K562 (cell line): ENCODE measurements around the gene CTCFL. TPM values are rescaled to one million over a fixed set of nuclear protein-coding genes. Genes with fewer than 3 reads are reported as not detected.
A peak's percentile ranks its signal among the peaks of the same experiment; 100 is the strongest.

Source experiments
- ATAC-seq: fragments of 200-7000 bp; cut with Tn5 transposase; 3 replicates; pipeline ENCODE4 v1.9.1; 2020; ENCODE audit warnings: moderate library complexity
- BruUV-seq: library from RNA; stranded (reverse); fragments of 400-500 nt; replicated peaks from 2 replicates; lab custom pipeline; 2021; lab: Mats Ljungman, UMichigan
- CTCF ChIA-PET: fragments of 300-600 bp; formaldehyde crosslinking; extraction: SDS; loops from one replicate; lab custom pipeline; 2021; ENCODE audit warnings: low intra/inter-chr PET ratio; lab: Yijun Ruan, JAX
- POLR2A ChIA-PET: fragments of 300-600, 350-650 bp; sonication (Branson Sonifier 250); formaldehyde crosslinking; extraction: SDS; loops from one replicate; lab custom pipeline; 2021; ENCODE audit warnings: antibody characterized with exemption, inconsistent platforms; lab: Yijun Ruan, JAX
- DNase-seq, 4 experiments: peaks; one replicate each; pipeline versions ENCODE4 v3.0.0 to v3.0.0-alpha.2; 2011 to 2018; ENCODE audit warnings: low spot score in 3 of 4, mixed read lengths in 3 of 4; ENCODE audit errors: extremely low read depth in 1 of 4
- FAIRE-seq: peaks from 2 replicates; lab custom pipeline; 2011; peaks lifted over from hg19 to GRCh38; lab: Jason Lieb, UNC
- H2AFZ ChIP-seq: 2 replicates; pipeline ENCODE4 v1.6.0; 2011; ENCODE audit warnings: low read depth, low read length, control low read depth, inconsistent platforms
- H3K27ac ChIP-seq: fragments of 200-600 bp; 3 replicates; pipeline ENCODE4 v1.8.0; 2011; ENCODE audit warnings: low read depth, mild to moderate bottlenecking, control low read depth, inconsistent platforms, low read length, moderate library complexity, mixed read lengths; ENCODE audit errors: extremely low read depth
- H3K27me3 ChIP-seq, 2 experiments: fragments of 300-600 bp in 1 of 2; 2 replicates in 1 of 2; 3 replicates in 1 of 2; pipeline versions ENCODE4 v1.6.0 to v1.8.0; 2011; ENCODE audit warnings: inconsistent platforms in 2 of 2, low read length in 2 of 2, mild to moderate bottlenecking in 1 of 2, mixed read lengths in 1 of 2, moderate library complexity in 1 of 2; ENCODE audit not compliant: control insufficient read depth in 2 of 2, insufficient read depth in 2 of 2
- H3K36me3 ChIP-seq: fragments of 300-600 bp; 3 replicates; pipeline ENCODE4 v1.8.0; 2011; ENCODE audit warnings: mild to moderate bottlenecking, low read length, inconsistent platforms; ENCODE audit not compliant: control insufficient read depth, insufficient read depth
- H3K4me1 ChIP-seq, 2 experiments: fragments of 200-600 bp in 1 of 2; replicated peaks in 1 of 2; 2 replicates in 1 of 2; 3 replicates in 1 of 2; pipeline versions ENCODE4 v1.5.1 to v1.8.0; 2011; ENCODE audit warnings: inconsistent platforms in 2 of 2, low read length in 2 of 2, mild to moderate bottlenecking in 1 of 2, mixed read lengths in 1 of 2, moderate library complexity in 1 of 2; ENCODE audit not compliant: control insufficient read depth in 2 of 2, insufficient read depth in 2 of 2
- H3K4me2 ChIP-seq: 2 replicates; pipeline ENCODE4 v1.6.1; 2011; ENCODE audit warnings: low read length, control low read depth, inconsistent platforms, mixed read lengths; ENCODE audit not compliant: insufficient read depth
- H3K4me3 ChIP-seq: fragments of 200-600 bp; sonication (generic), shearing (Covaris generic); 2 replicates; pipeline ENCODE4 v1.5.1; 2016; ENCODE audit warnings: control low read depth, inconsistent platforms
- H3K79me2 ChIP-seq: fragments of 200-600 bp; 3 replicates; pipeline ENCODE4 v1.8.0; 2011; ENCODE audit warnings: low read length, inconsistent platforms; ENCODE audit not compliant: control insufficient read depth, insufficient read depth
- H3K9ac ChIP-seq, 2 experiments: 2 replicates each; pipeline versions ENCODE4 v1.6.0 to v1.6.1; 2011; ENCODE audit warnings: low read depth in 2 of 2, low read length in 2 of 2, control low read depth in 1 of 2, inconsistent platforms in 1 of 2, mild to moderate bottlenecking in 1 of 2, mixed read lengths in 1 of 2; ENCODE audit not compliant: insufficient read depth in 1 of 2
- H3K9me1 ChIP-seq: one replicate; pipeline ENCODE4 v1.6.0; 2011; ENCODE audit warnings: inconsistent platforms, mild to moderate bottlenecking, low read length, moderate library complexity; ENCODE audit not compliant: control insufficient read depth, insufficient read depth
- H3K9me3 ChIP-seq: replicated peaks from 2 replicates; pipeline ENCODE4 v1.5.1; 2011; ENCODE audit warnings: low read depth, low read length, inconsistent platforms; ENCODE audit not compliant: control insufficient read depth, insufficient read depth
- H4K20me1 ChIP-seq: replicated peaks from 2 replicates; pipeline ENCODE4 v1.6.1; 2011; ENCODE audit warnings: low read length, inconsistent platforms, mixed read lengths; ENCODE audit not compliant: control insufficient read depth, insufficient read depth
- CBFA2T3 ChIP-seq: fragments of 450-650 bp; IDR thresholded peaks from 2 replicates; pipeline ENCODE4 v1.6.1; 2017
- EHMT2 ChIP-seq: fragments of 450-650 bp; IDR thresholded peaks from 2 replicates; pipeline ENCODE4 v1.6.1; 2018; ENCODE audit warnings: antibody characterized with exemption
- EP300 ChIP-seq: IDR thresholded peaks from 2 replicates; pipeline ENCODE4 v1.6.1; 2012; ENCODE audit warnings: low read length, improper control_type of control experiment
- GABPB1 ChIP-seq: sonication (generic); formaldehyde crosslinking; IDR thresholded peaks from 2 replicates; pipeline ENCODE4 v1.8.0; 2022; ENCODE audit warnings: mild to moderate bottlenecking, missing genetic modification reagents
- HNRNPK ChIP-seq: fragments of 200-400 bp; formaldehyde crosslinking; IDR thresholded peaks from one replicate; pipeline ENCODE4 v1.6.1; 2018; ENCODE audit warnings: mild to moderate bottlenecking, low read depth, low read length; ENCODE audit not compliant: poor library complexity, severe bottlenecking
- KDM1A ChIP-seq, 2 experiments: fragments of 450-650 bp; IDR thresholded peaks; 2 replicates each; pipeline ENCODE4 v1.6.1; 2016; ENCODE audit warnings: mild to moderate bottlenecking in 2 of 2
- MCM3 ChIP-seq: fragments of 450-650 bp; IDR thresholded peaks from 2 replicates; pipeline ENCODE4 v1.6.1; 2016
- NCOR1 ChIP-seq: fragments of 450-650 bp; IDR thresholded peaks from 2 replicates; pipeline ENCODE4 v1.6.1; 2016; ENCODE audit warnings: mild to moderate bottlenecking, moderate library complexity
- NFE2L1 ChIP-seq: fragments of 450-650 bp; IDR thresholded peaks from 2 replicates; pipeline ENCODE4 v1.6.1; 2016; ENCODE audit warnings: missing genetic modification characterization, low read depth, mild to moderate bottlenecking, missing compliant biosample characterization, moderate library complexity, borderline replicate concordance
- NFIC ChIP-seq: fragments of 450-650 bp; IDR thresholded peaks from 2 replicates; pipeline ENCODE4 v1.6.1; 2017; ENCODE audit warnings: mild to moderate bottlenecking, inconsistent platforms
- RFX1 ChIP-seq: fragments of 450-650 bp; IDR thresholded peaks from 2 replicates; pipeline ENCODE4 v1.6.1; 2016; ENCODE audit warnings: mild to moderate bottlenecking, moderate library complexity
- SMAD4 ChIP-seq: fragments of 250-450 bp; sonication (Bioruptor Pico); conservative IDR thresholded peaks from 2 replicates; pipeline ENCODE4 v1.8.0; 2021; ENCODE audit warnings: inconsistent platforms, mild to moderate bottlenecking, moderate library complexity
- TAL1 ChIP-seq: fragments of 450-650 bp; IDR thresholded peaks from 2 replicates; pipeline ENCODE4 v1.6.1; 2016; ENCODE audit warnings: mild to moderate bottlenecking
- XRCC3 ChIP-seq: fragments of 450-650 bp; IDR thresholded peaks from 2 replicates; pipeline ENCODE4 v1.6.1; 2017; ENCODE audit warnings: mild to moderate bottlenecking, moderate library complexity
- XRCC4 ChIP-seq: IDR thresholded peaks from one replicate; pipeline ENCODE4 v1.6.1; 2011; ENCODE audit not compliant: insufficient read depth, insufficient read length; ENCODE audit errors: extremely low read depth
- ZBTB17 ChIP-seq: fragments of 450-650 bp; formaldehyde crosslinking; IDR thresholded peaks from 2 replicates; pipeline ENCODE4 v1.4.0; 2020; ENCODE audit warnings: mild to moderate bottlenecking
- ZBTB8A ChIP-seq: fragments of 450-650 bp; IDR thresholded peaks from 2 replicates; pipeline ENCODE4 v1.6.1; 2018; ENCODE audit warnings: mild to moderate bottlenecking, moderate library complexity; ENCODE audit not compliant: partially characterized antibody
- ZNF23 ChIP-seq: fragments of 250-450 bp; sonication (Bioruptor Pico); IDR thresholded peaks from 2 replicates; pipeline ENCODE4 v1.4.0; 2020; ENCODE audit warnings: mild to moderate bottlenecking
- ZNF785 ChIP-seq: fragments of 250-450 bp; sonication (Bioruptor Pico); IDR thresholded peaks from 2 replicates; pipeline ENCODE4 v1.4.0; 2020; ENCODE audit warnings: mild to moderate bottlenecking
- WGBS: fragments of 100-300 bp; shearing (Covaris generic); methylation state at CpG from one replicate; pipeline ENCODE4 v1.1.6; 2016; ENCODE audit warnings: low coverage, mixed read lengths; ENCODE audit not compliant: insufficient coverage; ENCODE audit errors: missing lambda C conversion rate; 5-methylcytosine and 5-hydroxymethylcytosine counted together
- in situ Hi-C: fragments of 300-500 bp; cut with MboI; formaldehyde crosslinking; loops from 4 replicates; pipeline ENCODE4 v1.15.0; 2018; ENCODE audit warnings: inconsistent platforms, mixed read lengths
- intact Hi-C: fragments of 100-400 bp; cut with micrococcal nuclease; formaldehyde crosslinking; loops from 2 replicates; pipeline ENCODE4 v1.14.2; 2022
- polyA plus RNA-seq, 8 experiments: library from polyadenylated mRNA; depleted of rRNA in 4 of 8; stranded (reverse) in 5 of 8; unstranded in 3 of 8; fragments of >200 nt; fragmentation: Nextera tagmentation in 2 of 8; fragmentation: Illumina TruSeq in 1 of 8; extraction: Ambion mirVana in 2 of 8; extraction: Trizol in 1 of 8; gene quantifications; 2 replicates each; pipeline versions ENCODE4 v1.2.1 to v1.2.3, GENCODE V29; 2011 to 2014; ENCODE audit warnings: inconsistent platforms in 1 of 8, missing spikeins in 1 of 8
- total RNA-seq, 7 experiments: library from RNA; depleted of rRNA in 6 of 7; stranded (reverse); fragments of >200 nt in 6 of 7; fragmentation: Illumina TruSeq in 2 of 7; extraction: Trizol in 2 of 7; gene quantifications; 2 replicates each; pipeline versions ENCODE4 v1.2.1 to v1.2.3, GENCODE V29; 2011 to 2021; ENCODE audit warnings: low replicate concordance in 1 of 7

CTCFL gene
- total and polyA plus RNA-seq, 9 of the 15 experiments (the other 6 are each of a cell fraction or from before 2014, with no cell fraction given) = 42.4 to 188 (median 111) TPM

- Histone ChIP-seq H3K9me1 (no peaks in the 10 kb centered on the region), H3K4me1 (peaks cover 0 to 3% of the 10 kb centered on the region in 2 experiments; a peak in 1 of 5 replicates), H3K4me3 (no peak overlapping the region), H3K79me2 (no peaks in the 10 kb centered on the region), H3K36me3 (peaks cover 91% of the 10 kb centered on the region), H3K27ac (no peak overlapping the region), H3K4me2 (no peak overlapping the region), H4K20me1 (no peaks in the 10 kb centered on the region), H2AFZ (no peak overlapping the region), H3K27me3 (no peaks in the 10 kb centered on the region), H3K9ac (no peak overlapping the region), H3K9me3 (no peaks in the 10 kb centered on the region)
- no peak for ATAC-seq
- WGBS = 91% methylated on average over 6 of the region's 6 CpGs
- no TSS peak for BruUV-seq
- intact Hi-C loops = no loop called here
- POLR2A ChIA-PET = interaction anchor here (0.7 to 1.8 kb wide), 2 partner anchors 96 to 675 kb away, joined by 3 to 4 read pairs; no protein-coding TSS in a partner anchor
- in situ Hi-C loops = no loop called here
- TF ChIP-seq RFX1 (peak; percentile 10; the same call in 1 of the 2 replicates), EHMT2 (no peak)
- DNase-seq = no peak
- no peak for FAIRE-seq
- CTCF ChIA-PET = no interaction called here
Observed at GRCh38 chr20:57505979-57506378, 19.0 kb downstream of the CTCFL start.

- peaks cover 0 to 3% of the 10 kb centered on the region in 2 experiments; a peak in 1 of 5 replicates for H3K4me1 ChIP-seq
- FAIRE-seq = no peak
- no peak overlapping the region for H3K4me3 ChIP-seq
- no TSS peak for BruUV-seq
- no peaks in the 10 kb centered on the region for H3K27me3 ChIP-seq
- H3K9ac ChIP-seq = no peak overlapping the region
- peak in 1 of 4 experiments; percentile 27 for DNase-seq
- peak; percentile 39; the same call in 2 of the 3 replicates for ATAC-seq
- CTCF ChIA-PET = no interaction called here
- H3K27ac ChIP-seq = no peak overlapping the region
- POLR2A ChIA-PET = interaction anchor here (1.0 to 2.0 kb wide), 4 partner anchors 9 to 94 kb away, joined by 3 to 8 read pairs (median 4); no protein-coding TSS in a partner anchor
- in situ Hi-C loops = no loop called here
- no peak overlapping the region for H2AFZ ChIP-seq
- no peaks in the 10 kb centered on the region for H3K9me3 ChIP-seq
- 35% methylated on average over 6 of the region's 6 CpGs for WGBS
- no peaks in the 10 kb centered on the region for H4K20me1 ChIP-seq
- no peak overlapping the region for H3K4me2 ChIP-seq
- no peaks in the 10 kb centered on the region for H3K9me1 ChIP-seq
- no peaks in the 10 kb centered on the region for H3K79me2 ChIP-seq
- H3K36me3 ChIP-seq = peaks cover 91% of the 10 kb centered on the region
- intact Hi-C loops = no loop called here
- TF ChIP-seq CBFA2T3 = peak; percentile 75
- no peak for TF ChIP-seq EHMT2
- TF ChIP-seq KDM1A (IDR thresholded peaks at IDR 0.05) = peak; percentile 78 to 80
- no peak for TF ChIP-seq SMAD4 (CRISPR knock-in tag)
- peak; percentile 10; the same call in 1 of the 2 replicates for TF ChIP-seq NCOR1
- TF ChIP-seq NFE2L1 = no peak
- no peak for TF ChIP-seq XRCC4
- TF ChIP-seq ZNF785 (CRISPR knock-in tag) = no peak
- TF ChIP-seq TAL1 = peak; percentile 9; the same call in 1 of the 2 replicates
- no peak for TF ChIP-seq EP300
- no peak for TF ChIP-seq HNRNPK
- no peak for TF ChIP-seq ZBTB8A
- no peak for TF ChIP-seq ZNF23 (CRISPR knock-in tag)
- peak; percentile 65 for TF ChIP-seq NFIC
- TF ChIP-seq GABPB1 = no peak
- TF ChIP-seq MCM3 = no peak
- no peak for TF ChIP-seq ZBTB17 (CRISPR knock-in tag)
- no peak for TF ChIP-seq XRCC3
Observed at GRCh38 chr20:57504411-57504810, 20.5 kb downstream of the CTCFL start.
